Measurements from ENCODE around the gene BCHE. TPM values are rescaled to one million over a fixed set of nuclear protein-coding genes. Genes with fewer than 3 reads are reported as not detected.

BCHE gene
- total RNA-seq, 1 experiment from 2014 or later, result not detected

GRCh38 chr3:165837801-165838200 lies 578 bp upstream of the BCHE start:
- no peaks in the 10 kb centered on the region for H3K9me3 Mint-ChIP-seq (ENCODE audit: unreplicated experiment)
- ChIA-PET POLR2A (no interaction called here), CTCF (no interaction called here)
- Histone ChIP-seq H3K4me3 (ENCODE audit: low read depth, low read length) (no peak overlapping the region), H3K27me3 (replicated peaks; ENCODE audit: control insufficient read depth, insufficient read depth, low read length) (no peaks in the 10 kb centered on the region), H3K4me1 (no peaks in the 10 kb centered on the region), H3K36me3 (ENCODE audit: control insufficient read depth, insufficient read depth, low read length) (no peaks in the 10 kb centered on the region), H3K9me3 (no peaks in the 10 kb centered on the region)
- H3K27ac Mint-ChIP-seq (ENCODE audit: unreplicated experiment), result no peak overlapping the region
- intact Hi-C loops (cut with micrococcal nuclease; ENCODE audit: unreplicated experiment), result no loop called here
- no peaks in the 10 kb centered on the region for H3K27me3 Mint-ChIP-seq (ENCODE audit: insufficient read depth, unreplicated experiment)
- BruUV-seq (replicated peaks), result no TSS peak
- no peaks in the 10 kb centered on the region for H3K4me1 Mint-ChIP-seq (ENCODE audit: low read depth, unreplicated experiment)
- no peak for TF ChIP-seq CTCF (IDR thresholded peaks at IDR 0.05; ENCODE audit: insufficient read depth in 1 of 2, low read depth in 1 of 2, low read length in 1 of 2, severe bottlenecking in 1 of 2, unreplicated experiment in 1 of 2)
- H3K4me3 Mint-ChIP-seq (ENCODE audit: unreplicated experiment), result no peak overlapping the region
- no peaks in the 10 kb centered on the region for H3K36me3 Mint-ChIP-seq (ENCODE audit: insufficient read depth, unreplicated experiment)
- DNase-seq, result no peak

- H3K27ac Mint-ChIP-seq (ENCODE audit: unreplicated experiment), result no peak overlapping the region
- no peaks in the 10 kb centered on the region for H3K36me3 ChIP-seq (ENCODE audit: control insufficient read depth, insufficient read depth, low read length)
- no TSS peak for BruUV-seq (replicated peaks)
- no peaks in the 10 kb centered on the region for H3K4me1 ChIP-seq
- H3K9me3 Mint-ChIP-seq (ENCODE audit: unreplicated experiment), result no peaks in the 10 kb centered on the region
- no peak for TF ChIP-seq CTCF (IDR thresholded peaks at IDR 0.05; ENCODE audit: insufficient read depth in 1 of 2, low read depth in 1 of 2, low read length in 1 of 2, severe bottlenecking in 1 of 2, unreplicated experiment in 1 of 2)
- no peaks in the 10 kb centered on the region for H3K9me3 ChIP-seq
- H3K4me3 ChIP-seq (ENCODE audit: low read depth, low read length), result no peak overlapping the region
- H3K4me1 Mint-ChIP-seq (ENCODE audit: low read depth, unreplicated experiment), result no peaks in the 10 kb centered on the region
- POLR2A ChIA-PET, result no interaction called here
- CTCF ChIA-PET, result no interaction called here
- no peaks in the 10 kb centered on the region for H3K27me3 Mint-ChIP-seq (ENCODE audit: insufficient read depth, unreplicated experiment)
- no peak overlapping the region for H3K4me3 Mint-ChIP-seq (ENCODE audit: unreplicated experiment)
- no peak for DNase-seq
- no peaks in the 10 kb centered on the region for H3K27me3 ChIP-seq (replicated peaks; ENCODE audit: control insufficient read depth, insufficient read depth, low read length)
- intact Hi-C loops (cut with micrococcal nuclease; ENCODE audit: unreplicated experiment), result no loop called here
- no peaks in the 10 kb centered on the region for H3K36me3 Mint-ChIP-seq (ENCODE audit: insufficient read depth, unreplicated experiment)
Measured at GRCh38 chr3:165835431-165835830, 1.8 kb downstream of the BCHE start.

GRCh38 chr3:165830746-165831145 lies 6.5 kb downstream of the BCHE start:
- Mint-ChIP-seq H3K27me3 (ENCODE audit: insufficient read depth, unreplicated experiment) (no peaks in the 10 kb centered on the region), H3K36me3 (ENCODE audit: insufficient read depth, unreplicated experiment) (no peaks in the 10 kb centered on the region)
- H3K36me3 ChIP-seq (ENCODE audit: control insufficient read depth, insufficient read depth, low read length), result no peaks in the 10 kb centered on the region

More at GRCh38 chr3:165830746-165831145, 6.5 kb downstream of the BCHE start:
- ChIA-PET CTCF (no interaction called here), POLR2A (no interaction called here)
- H3K9me3 ChIP-seq, result no peaks in the 10 kb centered on the region
- intact Hi-C loops (cut with micrococcal nuclease; ENCODE audit: unreplicated experiment), result no loop called here
- DNase-seq, result no peak
- Mint-ChIP-seq H3K4me3 (ENCODE audit: unreplicated experiment) (no peak overlapping the region), H3K4me1 (ENCODE audit: low read depth, unreplicated experiment) (no peaks in the 10 kb centered on the region), H3K9me3 (ENCODE audit: unreplicated experiment) (no peaks in the 10 kb centered on the region), H3K27ac (ENCODE audit: unreplicated experiment) (no peak overlapping the region)
- no peaks in the 10 kb centered on the region for H3K4me1 ChIP-seq
- H3K27me3 ChIP-seq (replicated peaks; ENCODE audit: control insufficient read depth, insufficient read depth, low read length), result no peaks in the 10 kb centered on the region
- H3K4me3 ChIP-seq (ENCODE audit: low read depth, low read length), result no peak overlapping the region
- BruUV-seq (replicated peaks), result no TSS peak
- no peak for TF ChIP-seq CTCF (IDR thresholded peaks at IDR 0.05; ENCODE audit: insufficient read depth in 1 of 2, low read depth in 1 of 2, low read length in 1 of 2, severe bottlenecking in 1 of 2, unreplicated experiment in 1 of 2)
